HAP-1 (cell line): ENCODE measurements around the gene CLCN7.

ENCODE experiments used
- DNase-seq, 2 experiments: peaks; one replicate each; pipeline ENCODE4 v3.0.0-alpha.2; 2016 to 2020; ENCODE audit warnings: low spot score in 2 of 2
- H3K27me3 ChIP-seq: fragments of 250-450 bp; sonication (Bioruptor Pico); 2 replicates; pipeline ENCODE4 v1.5.1; 2020; ENCODE audit warnings: low read depth, mild to moderate bottlenecking, moderate library complexity
- H3K36me3 ChIP-seq: fragments of 250-450 bp; sonication (Bioruptor Pico); replicated peaks from 2 replicates; pipeline ENCODE4 v1.5.1; 2020; ENCODE audit warnings: mild to moderate bottlenecking
- H3K4me1 ChIP-seq: fragments of 250-450 bp; sonication (Bioruptor Pico); 2 replicates; pipeline ENCODE4 v1.5.1; 2020; ENCODE audit warnings: mild to moderate bottlenecking
- H3K4me3 ChIP-seq: fragments of 250-450 bp; sonication (Bioruptor Pico); 2 replicates; pipeline ENCODE4 v1.5.1; 2020; ENCODE audit warnings: mild to moderate bottlenecking, moderate library complexity
- H3K9me3 ChIP-seq: fragments of 250-450 bp; sonication (Bioruptor Pico); 2 replicates; pipeline ENCODE4 v1.5.1; 2020; ENCODE audit warnings: mild to moderate bottlenecking, moderate library complexity
- in situ Hi-C: fragments of 300-500 bp; cut with MboI; formaldehyde crosslinking; loops from 3 replicates; pipeline ENCODE4 v1.14.3; 2020; ENCODE audit warnings: low sequenced_read_pairs, inconsistent platforms, mixed read lengths

CLCN7 gene

GRCh38 chr16:1496464-1496863, 21.6 kb upstream of the CLCN7 start:
- Histone ChIP-seq H3K4me1 (peaks cover 6% of the 10 kb centered on the region), H3K27me3 (no peaks in the 10 kb centered on the region), H3K4me3 (no peak overlapping the region), H3K36me3 (peaks cover 61% of the 10 kb centered on the region), H3K9me3 (no peaks in the 10 kb centered on the region)
- no peak for DNase-seq
- in situ Hi-C loops = no loop called here

- no peak for DNase-seq
- Histone ChIP-seq H3K9me3 (no peaks in the 10 kb centered on the region), H3K27me3 (no peaks in the 10 kb centered on the region), H3K4me1 (peaks cover 6% of the 10 kb centered on the region), H3K4me3 (no peak overlapping the region), H3K36me3 (peaks cover 55% of the 10 kb centered on the region)
- in situ Hi-C loops = no loop called here
Measured at GRCh38 chr16:1495889-1496262, 21.0 kb upstream of the CLCN7 start.

GRCh38 chr16:1495211-1495888, 20.5 kb upstream of the CLCN7 start:
- Histone ChIP-seq H3K36me3 (peaks cover 50% of the 10 kb centered on the region), H3K4me3 (no peak overlapping the region; the same call in 1 of the 2 replicates), H3K27me3 (no peaks in the 10 kb centered on the region), H3K9me3 (no peaks in the 10 kb centered on the region), H3K4me1 (peaks cover 6% of the 10 kb centered on the region)
- DNase-seq = no peak
- in situ Hi-C loops = no loop called here

- H3K4me3 ChIP-seq = peak overlapping the region; percentile 77
- in situ Hi-C loops = no loop called here
- no peaks in the 10 kb centered on the region for H3K9me3 ChIP-seq
- H3K36me3 ChIP-seq = peaks cover 43% of the 10 kb centered on the region
- DNase-seq = no peak
- H3K27me3 ChIP-seq = no peaks in the 10 kb centered on the region
- peaks cover 6% of the 10 kb centered on the region for H3K4me1 ChIP-seq
Measured at GRCh38 chr16:1494711-1495110, 19.9 kb upstream of the CLCN7 start.

GRCh38 chr16:1494129-1494640, 19.4 kb upstream of the CLCN7 start:
- in situ Hi-C loops = no loop called here
- Histone ChIP-seq H3K4me3 (peak overlapping the region; percentile 77), H3K36me3 (peaks cover 41% of the 10 kb centered on the region), H3K9me3 (no peaks in the 10 kb centered on the region), H3K4me1 (peaks cover 6% of the 10 kb centered on the region), H3K27me3 (no peaks in the 10 kb centered on the region)
- DNase-seq = peak; percentile 43 to 76

- peak in 1 of 2 experiments; percentile 41 for DNase-seq
- H3K27me3 ChIP-seq = no peaks in the 10 kb centered on the region
- H3K4me1 ChIP-seq = peaks cover 6% of the 10 kb centered on the region
- H3K9me3 ChIP-seq = no peaks in the 10 kb centered on the region
- in situ Hi-C loops = no loop called here
- peaks cover 37% of the 10 kb centered on the region for H3K36me3 ChIP-seq
- H3K4me3 ChIP-seq = peak overlapping the region; percentile 77
Measured at GRCh38 chr16:1493746-1494094, 18.9 kb upstream of the CLCN7 start.

- DNase-seq = peak; percentile 73 to 90
- Histone ChIP-seq H3K36me3 (peaks cover 36% of the 10 kb centered on the region), H3K4me3 (peak within 1 kb of the TSS; percentile 77), H3K27me3 (no peaks in the 10 kb centered on the region), H3K9me3 (no peaks in the 10 kb centered on the region), H3K4me1 (peaks cover 6% of the 10 kb centered on the region)
- in situ Hi-C loops = no loop called here
Measured at GRCh38 chr16:1492923-1493745, 18.3 kb upstream of the CLCN7 start, which contains the start of gene TELO2. TELO2 (plus strand) TSS chr16:1493360; CDS start chr16:1494282, 922 bp downstream.

GRCh38 chr16:1492082-1492922, 17.5 kb upstream of the CLCN7 start:
- peaks cover 6% of the 10 kb centered on the region for H3K4me1 ChIP-seq
- no peaks in the 10 kb centered on the region for H3K27me3 ChIP-seq
- H3K4me3 ChIP-seq = peak overlapping the region; percentile 77
- no peaks in the 10 kb centered on the region for H3K9me3 ChIP-seq
- no peak for DNase-seq
- in situ Hi-C loops = no loop called here
- H3K36me3 ChIP-seq = peaks cover 31% of the 10 kb centered on the region

GRCh38 chr16:1491327-1491726, 16.5 kb upstream of the CLCN7 start:
- peaks cover 6% of the 10 kb centered on the region for H3K4me1 ChIP-seq
- in situ Hi-C loops = no loop called here
- H3K27me3 ChIP-seq = no peaks in the 10 kb centered on the region
- no peak for DNase-seq
- no peak overlapping the region for H3K4me3 ChIP-seq
- peaks cover 21% of the 10 kb centered on the region for H3K36me3 ChIP-seq
- no peaks in the 10 kb centered on the region for H3K9me3 ChIP-seq

- Histone ChIP-seq H3K4me3 (no peak overlapping the region), H3K9me3 (no peaks in the 10 kb centered on the region), H3K4me1 (peaks cover 6% of the 10 kb centered on the region), H3K36me3 (peaks cover under 1% of the 10 kb centered on the region; the same call in 1 of the 2 replicates), H3K27me3 (no peaks in the 10 kb centered on the region)
- in situ Hi-C loops = no loop called here
- no peak for DNase-seq
Measured at GRCh38 chr16:1489077-1489476, 14.2 kb upstream of the CLCN7 start.

- Histone ChIP-seq H3K36me3 (no peaks in the 10 kb centered on the region), H3K4me1 (peaks cover 6% of the 10 kb centered on the region), H3K4me3 (no peak within 1 kb of the TSS), H3K9me3 (no peaks in the 10 kb centered on the region), H3K27me3 (no peaks in the 10 kb centered on the region)
- no peak for DNase-seq
- in situ Hi-C loops = no loop called here
Measured at GRCh38 chr16:1488619-1489018, 13.8 kb upstream of the CLCN7 start, which contains the start of gene PTX4. PTX4 (minus strand) TSS chr16:1488944; CDS start chr16:1488909, 35 bp downstream.

- in situ Hi-C loops = no loop called here
- Histone ChIP-seq H3K4me1 (peaks cover 6% of the 10 kb centered on the region), H3K36me3 (no peaks in the 10 kb centered on the region), H3K27me3 (no peaks in the 10 kb centered on the region), H3K4me3 (no peak overlapping the region), H3K9me3 (no peaks in the 10 kb centered on the region)
- no peak for DNase-seq
Measured at GRCh38 chr16:1488054-1488601, 13.3 kb upstream of the CLCN7 start.

GRCh38 chr16:1487395-1488053, 12.7 kb upstream of the CLCN7 start:
- in situ Hi-C loops = no loop called here
- peaks cover under 1% of the 10 kb centered on the region for H3K4me1 ChIP-seq
- H3K27me3 ChIP-seq = no peaks in the 10 kb centered on the region
- no peaks in the 10 kb centered on the region for H3K36me3 ChIP-seq
- no peak for DNase-seq
- no peaks in the 10 kb centered on the region for H3K9me3 ChIP-seq
- no peak overlapping the region for H3K4me3 ChIP-seq
